ENCODE data around the gene TMEM131. TPM values are rescaled to one million over a fixed set of nuclear protein-coding genes. Genes with fewer than 3 reads are reported as not detected.

The TMEM131 gene
- total and polyA plus RNA-seq, 10 of the 15 experiments (the other 5 are each of a cell fraction or from before 2014, with no cell fraction given) = 6.0 to 48.2 (median 23.2) TPM

DNA sequence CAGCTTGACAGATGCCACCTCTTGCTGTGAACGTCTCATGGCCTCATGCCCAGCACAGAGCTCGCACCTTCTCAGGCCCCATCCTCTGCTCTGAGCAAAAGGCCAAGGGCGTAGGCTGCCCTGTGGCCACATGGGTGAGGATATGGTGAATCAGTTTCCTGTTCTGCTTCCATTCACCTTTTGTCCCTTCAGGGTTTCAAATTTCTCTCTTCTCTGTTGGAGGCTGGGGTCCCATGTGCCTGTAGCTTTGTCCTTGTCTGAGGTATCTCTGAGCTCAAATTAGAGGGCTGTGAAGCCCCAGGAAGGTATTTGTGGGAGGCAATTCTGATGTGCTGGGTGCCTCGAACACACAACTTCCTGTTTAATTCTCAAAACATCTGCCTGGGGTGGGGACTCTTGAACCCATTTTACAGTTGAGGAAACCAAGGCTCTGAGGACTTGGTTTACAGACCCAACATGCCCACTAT, 253.3 kb downstream of the TMEM131 start:
- no peak overlapping the region for H2AFZ ChIP-seq (ENCODE audit: control insufficient read depth, low read depth, low read length)
- POLR2A ChIA-PET = no interaction called here
- BruUV-seq (replicated peaks) = no TSS peak
- TF ChIP-seq RBBP5 (conservative IDR thresholded peaks at IDR 0.05) (no peak), SUZ12 (IDR thresholded peaks at IDR 0.05; ENCODE audit: unreplicated experiment) (no peak), CREM (IDR thresholded peaks at IDR 0.05; ENCODE audit: low read depth) (no peak), RAD21 (IDR thresholded peaks at IDR 0.05; ENCODE audit: insufficient read depth, low read depth, low read length) (no peak), PAX8 (IDR thresholded peaks at IDR 0.05) (no peak), SRF (IDR thresholded peaks at IDR 0.05; ENCODE audit: low read depth in 2 of 2, low read length in 2 of 2) (no peak), SMARCA5 (IDR thresholded peaks at IDR 0.05) (no peak), SIN3A (IDR thresholded peaks at IDR 0.05; ENCODE audit: low read depth, low read length) (no peak), POLR2A (IDR thresholded peaks at IDR 0.05; ENCODE audit: low read depth, low read length) (no peak)
- TF ChIP-seq, protein P1, sequence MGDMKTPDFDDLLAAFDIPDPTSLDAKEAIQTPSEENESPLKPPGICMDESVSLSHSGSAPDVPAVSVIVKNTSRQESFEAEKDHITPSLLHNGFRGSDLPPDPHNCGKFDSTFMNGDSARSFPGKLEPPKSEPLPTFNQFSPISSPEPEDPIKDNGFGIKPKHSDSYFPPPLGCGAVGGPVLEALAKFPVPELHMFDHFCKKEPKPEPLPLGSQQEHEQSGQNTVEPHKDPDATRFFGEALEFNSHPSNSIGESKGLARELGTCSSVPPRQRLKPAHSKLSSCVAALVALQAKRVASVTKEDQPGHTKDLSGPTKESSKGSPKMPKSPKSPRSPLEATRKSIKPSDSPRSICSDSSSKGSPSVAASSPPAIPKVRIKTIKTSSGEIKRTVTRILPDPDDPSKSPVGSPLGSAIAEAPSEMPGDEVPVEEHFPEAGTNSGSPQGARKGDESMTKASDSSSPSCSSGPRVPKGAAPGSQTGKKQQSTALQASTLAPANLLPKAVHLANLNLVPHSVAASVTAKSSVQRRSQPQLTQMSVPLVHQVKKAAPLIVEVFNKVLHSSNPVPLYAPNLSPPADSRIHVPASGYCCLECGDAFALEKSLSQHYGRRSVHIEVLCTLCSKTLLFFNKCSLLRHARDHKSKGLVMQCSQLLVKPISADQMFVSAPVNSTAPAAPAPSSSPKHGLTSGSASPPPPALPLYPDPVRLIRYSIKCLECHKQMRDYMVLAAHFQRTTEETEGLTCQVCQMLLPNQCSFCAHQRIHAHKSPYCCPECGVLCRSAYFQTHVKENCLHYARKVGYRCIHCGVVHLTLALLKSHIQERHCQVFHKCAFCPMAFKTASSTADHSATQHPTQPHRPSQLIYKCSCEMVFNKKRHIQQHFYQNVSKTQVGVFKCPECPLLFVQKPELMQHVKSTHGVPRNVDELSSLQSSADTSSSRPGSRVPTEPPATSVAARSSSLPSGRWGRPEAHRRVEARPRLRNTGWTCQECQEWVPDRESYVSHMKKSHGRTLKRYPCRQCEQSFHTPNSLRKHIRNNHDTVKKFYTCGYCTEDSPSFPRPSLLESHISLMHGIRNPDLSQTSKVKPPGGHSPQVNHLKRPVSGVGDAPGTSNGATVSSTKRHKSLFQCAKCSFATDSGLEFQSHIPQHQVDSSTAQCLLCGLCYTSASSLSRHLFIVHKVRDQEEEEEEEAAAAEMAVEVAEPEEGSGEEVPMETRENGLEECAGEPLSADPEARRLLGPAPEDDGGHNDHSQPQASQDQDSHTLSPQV (IDR thresholded peaks at IDR 0.05) = no peak
- TF ChIP-seq, protein P2, sequence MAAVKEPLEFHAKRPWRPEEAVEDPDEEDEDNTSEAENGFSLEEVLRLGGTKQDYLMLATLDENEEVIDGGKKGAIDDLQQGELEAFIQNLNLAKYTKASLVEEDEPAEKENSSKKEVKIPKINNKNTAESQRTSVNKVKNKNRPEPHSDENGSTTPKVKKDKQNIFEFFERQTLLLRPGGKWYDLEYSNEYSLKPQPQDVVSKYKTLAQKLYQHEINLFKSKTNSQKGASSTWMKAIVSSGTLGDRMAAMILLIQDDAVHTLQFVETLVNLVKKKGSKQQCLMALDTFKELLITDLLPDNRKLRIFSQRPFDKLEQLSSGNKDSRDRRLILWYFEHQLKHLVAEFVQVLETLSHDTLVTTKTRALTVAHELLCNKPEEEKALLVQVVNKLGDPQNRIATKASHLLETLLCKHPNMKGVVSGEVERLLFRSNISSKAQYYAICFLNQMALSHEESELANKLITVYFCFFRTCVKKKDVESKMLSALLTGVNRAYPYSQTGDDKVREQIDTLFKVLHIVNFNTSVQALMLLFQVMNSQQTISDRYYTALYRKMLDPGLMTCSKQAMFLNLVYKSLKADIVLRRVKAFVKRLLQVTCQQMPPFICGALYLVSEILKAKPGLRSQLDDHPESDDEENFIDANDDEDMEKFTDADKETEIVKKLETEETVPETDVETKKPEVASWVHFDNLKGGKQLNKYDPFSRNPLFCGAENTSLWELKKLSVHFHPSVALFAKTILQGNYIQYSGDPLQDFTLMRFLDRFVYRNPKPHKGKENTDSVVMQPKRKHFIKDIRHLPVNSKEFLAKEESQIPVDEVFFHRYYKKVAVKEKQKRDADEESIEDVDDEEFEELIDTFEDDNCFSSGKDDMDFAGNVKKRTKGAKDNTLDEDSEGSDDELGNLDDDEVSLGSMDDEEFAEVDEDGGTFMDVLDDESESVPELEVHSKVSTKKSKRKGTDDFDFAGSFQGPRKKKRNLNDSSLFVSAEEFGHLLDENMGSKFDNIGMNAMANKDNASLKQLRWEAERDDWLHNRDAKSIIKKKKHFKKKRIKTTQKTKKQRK (IDR thresholded peaks at IDR 0.05; ENCODE audit: low read depth, low read length) = no peak
- TF ChIP-seq, protein P3, sequence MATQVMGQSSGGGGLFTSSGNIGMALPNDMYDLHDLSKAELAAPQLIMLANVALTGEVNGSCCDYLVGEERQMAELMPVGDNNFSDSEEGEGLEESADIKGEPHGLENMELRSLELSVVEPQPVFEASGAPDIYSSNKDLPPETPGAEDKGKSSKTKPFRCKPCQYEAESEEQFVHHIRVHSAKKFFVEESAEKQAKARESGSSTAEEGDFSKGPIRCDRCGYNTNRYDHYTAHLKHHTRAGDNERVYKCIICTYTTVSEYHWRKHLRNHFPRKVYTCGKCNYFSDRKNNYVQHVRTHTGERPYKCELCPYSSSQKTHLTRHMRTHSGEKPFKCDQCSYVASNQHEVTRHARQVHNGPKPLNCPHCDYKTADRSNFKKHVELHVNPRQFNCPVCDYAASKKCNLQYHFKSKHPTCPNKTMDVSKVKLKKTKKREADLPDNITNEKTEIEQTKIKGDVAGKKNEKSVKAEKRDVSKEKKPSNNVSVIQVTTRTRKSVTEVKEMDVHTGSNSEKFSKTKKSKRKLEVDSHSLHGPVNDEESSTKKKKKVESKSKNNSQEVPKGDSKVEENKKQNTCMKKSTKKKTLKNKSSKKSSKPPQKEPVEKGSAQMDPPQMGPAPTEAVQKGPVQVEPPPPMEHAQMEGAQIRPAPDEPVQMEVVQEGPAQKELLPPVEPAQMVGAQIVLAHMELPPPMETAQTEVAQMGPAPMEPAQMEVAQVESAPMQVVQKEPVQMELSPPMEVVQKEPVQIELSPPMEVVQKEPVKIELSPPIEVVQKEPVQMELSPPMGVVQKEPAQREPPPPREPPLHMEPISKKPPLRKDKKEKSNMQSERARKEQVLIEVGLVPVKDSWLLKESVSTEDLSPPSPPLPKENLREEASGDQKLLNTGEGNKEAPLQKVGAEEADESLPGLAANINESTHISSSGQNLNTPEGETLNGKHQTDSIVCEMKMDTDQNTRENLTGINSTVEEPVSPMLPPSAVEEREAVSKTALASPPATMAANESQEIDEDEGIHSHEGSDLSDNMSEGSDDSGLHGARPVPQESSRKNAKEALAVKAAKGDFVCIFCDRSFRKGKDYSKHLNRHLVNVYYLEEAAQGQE (IDR thresholded peaks at IDR 0.05; ENCODE audit: low read depth, low read length) = no peak

More for the DNA sequence above, 253.3 kb downstream of the TMEM131 start:
- no peak overlapping the region for H3K9ac ChIP-seq (ENCODE audit: control insufficient read depth, insufficient read depth, low read length)
- intact Hi-C loops (cut with micrococcal nuclease; ENCODE audit: unreplicated experiment) (no loop called here), in situ Hi-C loops (cut with MboI) (no loop called here)
- H3K27me3 ChIP-seq (replicated peaks in 1 of 2; ENCODE audit: control insufficient read depth in 2 of 2, insufficient read depth in 2 of 2, low read length in 1 of 2) = no peaks in the 10 kb centered on the region
- H3K4me3 ChIP-seq = no peak overlapping the region
- ATAC-seq (no peak), DNase-seq (ENCODE audit: low read depth, low spot score) (no peak), FAIRE-seq (no peak)
- WGBS (ENCODE audit: insufficient coverage, insufficient replicate concordance, low lambda C conversion rate, missing lambda C conversion rate) = 40% methylated on average over 4 of the region's 4 CpGs
- no peaks in the 10 kb centered on the region for H3K79me2 ChIP-seq (ENCODE audit: control insufficient read depth, insufficient read depth, low read length)
- H3K9me3 ChIP-seq (replicated peaks; ENCODE audit: control insufficient read depth, insufficient read depth, low read length) = no peaks in the 10 kb centered on the region
- peaks cover 8% of the 10 kb centered on the region for H3K4me1 ChIP-seq (ENCODE audit: control insufficient read depth, insufficient read depth, low read length)
- no peaks in the 10 kb centered on the region for H3K36me3 ChIP-seq (ENCODE audit: control insufficient read depth in 2 of 2, insufficient read depth in 2 of 2, low read length in 1 of 2)
- H3K4me2 ChIP-seq (ENCODE audit: control insufficient read depth, insufficient read depth) = no peak overlapping the region
- CTCF ChIA-PET = interaction anchor here (0.6 to 4.7 kb wide), 11 partner anchors 10 to 643 kb away, joined by 3 to 39 read pairs (median 4); no protein-coding TSS in a partner anchor
- RAD21 ChIA-PET (ENCODE audit: unreplicated experiment) = interaction anchor here (1.3 to 2.7 kb wide), 2 partner anchors 446 to 642 kb away, joined by 4 to 22 read pairs; no protein-coding TSS in a partner anchor
- no peak overlapping the region for H3K27ac ChIP-seq (ENCODE audit: control insufficient read depth, insufficient read depth)
- H4K20me1 ChIP-seq (ENCODE audit: control insufficient read depth, insufficient read depth) = no peaks in the 10 kb centered on the region
- SMC1A ChIA-PET (ENCODE audit: uncharacterized antibody, unreplicated experiment) = interaction anchor here (0.6 to 1.6 kb wide), 9 partner anchors 13 to 642 kb away, joined by 3 to 5 read pairs (median 3); no protein-coding TSS in a partner anchor

Data from GM12878 (cell line).